ES-I3 (cell line): ENCODE results near the gene LMX1B.
A peak's percentile ranks its signal among the peaks of the same experiment; 100 is the strongest.

Experiments
- H3K36me3 ChIP-seq: 2 replicates; pipeline ENCODE4 v1.6.1; 2013; ENCODE audit warnings: mild to moderate bottlenecking, low read length, control low read depth, moderate library complexity; ENCODE audit not compliant: insufficient read depth
- H3K4me1 ChIP-seq: 2 replicates; pipeline ENCODE4 v1.6.1; 2013; ENCODE audit warnings: mild to moderate bottlenecking, control low read depth, low read length; ENCODE audit not compliant: insufficient read depth
- H3K9ac ChIP-seq: 2 replicates; pipeline ENCODE4 v1.6.1; 2013; ENCODE audit warnings: low read depth, mild to moderate bottlenecking, low read length, moderate library complexity
- H3K9me3 ChIP-seq: 2 replicates; pipeline ENCODE4 v1.6.1; 2013; ENCODE audit warnings: mild to moderate bottlenecking, low read length, moderate library complexity; ENCODE audit not compliant: control insufficient read depth, insufficient read depth

The LMX1B gene

DNA sequence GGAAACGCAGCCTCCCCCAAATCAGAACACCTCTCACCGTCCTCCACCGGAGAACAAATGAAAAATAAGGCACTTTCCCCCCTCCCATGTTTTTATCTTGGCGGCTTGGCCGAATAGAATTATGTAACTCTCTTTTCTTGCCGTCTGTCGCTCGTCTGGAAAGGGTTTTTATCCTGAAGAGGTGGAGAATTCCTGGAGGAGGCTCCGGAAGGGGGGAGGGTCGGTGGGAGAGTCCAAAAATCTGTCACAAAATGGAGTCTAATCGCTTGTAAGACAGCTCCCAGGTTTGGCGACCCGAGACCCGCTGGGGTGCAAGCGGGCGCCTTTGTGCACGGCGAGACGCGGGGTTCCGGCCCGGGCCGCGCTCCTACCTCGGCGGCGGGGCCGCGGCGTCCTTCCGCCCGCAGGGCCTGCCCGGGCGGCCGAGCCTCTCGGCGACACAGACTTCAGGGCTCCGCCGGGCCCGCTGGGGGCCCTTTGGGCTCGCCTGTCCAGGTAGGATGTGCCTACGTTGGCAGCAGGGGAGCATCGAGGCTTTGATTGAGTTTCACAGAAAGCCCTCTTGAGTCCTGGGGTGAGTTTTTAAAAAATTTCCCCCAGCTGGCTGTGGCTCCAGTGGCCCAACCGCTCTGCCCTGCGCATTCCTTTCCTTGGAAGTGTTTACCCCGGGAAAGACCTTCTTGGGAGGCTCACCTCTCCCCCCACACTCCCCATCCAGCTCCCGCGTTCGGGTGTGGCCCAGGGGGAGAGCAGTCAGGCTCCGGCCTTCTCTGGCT, 5.0 kb downstream of the LMX1B start:
- Histone ChIP-seq H3K4me1 (peaks cover 29% of the 10 kb centered on the region), H3K9ac (peak overlapping the region; percentile 27; the same call in 1 of the 2 replicates), H3K36me3 (no peaks in the 10 kb centered on the region), H3K9me3 (no peaks in the 10 kb centered on the region)

GRCh38 chr9:126619361-126620135, 5.8 kb downstream of the LMX1B start:
- H3K4me1 ChIP-seq: peaks cover 29% of the 10 kb centered on the region
- peak overlapping the region; percentile 27; the same call in 1 of the 2 replicates for H3K9ac ChIP-seq

GRCh38 chr9:126620478-126620877, 6.8 kb downstream of the LMX1B start:
- Histone ChIP-seq H3K36me3 (no peaks in the 10 kb centered on the region), H3K9me3 (no peaks in the 10 kb centered on the region), H3K9ac (no peak overlapping the region), H3K4me1 (peaks cover 29% of the 10 kb centered on the region)

More at GRCh38 chr9:126619361-126620135, 5.8 kb downstream of the LMX1B start:
- Histone ChIP-seq H3K36me3 (no peaks in the 10 kb centered on the region), H3K9me3 (no peaks in the 10 kb centered on the region)

DNA sequence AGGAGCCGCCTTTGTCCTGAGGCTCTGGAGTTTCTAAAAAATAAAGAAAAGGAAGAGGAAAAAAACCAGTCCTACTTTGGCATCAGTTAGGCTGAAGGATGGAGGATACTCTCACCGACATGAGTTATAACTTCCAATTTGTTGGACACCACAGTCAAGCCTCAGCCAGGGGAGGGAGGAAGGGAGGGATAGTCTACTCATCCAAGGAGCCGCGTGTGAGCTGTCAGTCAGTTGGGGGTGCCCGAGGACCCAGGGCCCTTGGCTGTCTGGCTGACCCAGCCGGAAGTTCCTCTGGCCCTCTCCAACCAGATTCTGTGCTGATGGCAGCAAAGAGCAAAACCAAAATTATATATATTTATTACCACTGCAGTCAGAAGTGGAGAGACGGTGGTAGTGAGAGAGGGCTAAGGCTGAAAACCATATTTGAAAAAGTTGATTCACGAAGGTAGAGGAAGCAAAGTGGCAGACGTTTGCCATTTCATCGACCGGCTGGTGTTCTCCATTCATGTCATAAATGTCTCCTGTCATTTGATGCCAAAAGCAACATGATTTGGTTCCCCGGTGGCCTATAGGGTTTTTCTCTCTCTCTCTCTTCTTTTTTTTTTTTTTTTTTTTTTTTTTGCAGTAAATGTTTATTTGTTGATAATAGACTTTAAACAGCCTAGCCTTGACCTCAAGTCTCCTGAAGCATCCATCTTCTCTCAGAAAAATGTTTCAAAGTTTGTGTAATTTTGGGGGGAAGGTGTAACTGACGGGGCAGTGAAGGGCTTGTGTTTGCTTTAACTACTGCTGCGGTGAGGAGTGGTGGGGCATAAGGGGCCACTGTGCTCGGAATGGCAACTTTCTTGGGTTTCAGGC, 7.6 kb downstream of the LMX1B start:
- no peaks in the 10 kb centered on the region for H3K9me3 ChIP-seq
- no peaks in the 10 kb centered on the region for H3K36me3 ChIP-seq
- peaks cover 27% of the 10 kb centered on the region for H3K4me1 ChIP-seq
- H3K9ac ChIP-seq: no peak overlapping the region

- Histone ChIP-seq H3K4me1 (peaks cover 19% of the 10 kb centered on the region), H3K9ac (0 out of 2 replicates have a peak overlapping the region, but pooled peaks have one; percentile 3), H3K9me3 (no peaks in the 10 kb centered on the region)
Measured at GRCh38 chr9:126621919-126622735, 8.4 kb downstream of the LMX1B start.

DNA sequence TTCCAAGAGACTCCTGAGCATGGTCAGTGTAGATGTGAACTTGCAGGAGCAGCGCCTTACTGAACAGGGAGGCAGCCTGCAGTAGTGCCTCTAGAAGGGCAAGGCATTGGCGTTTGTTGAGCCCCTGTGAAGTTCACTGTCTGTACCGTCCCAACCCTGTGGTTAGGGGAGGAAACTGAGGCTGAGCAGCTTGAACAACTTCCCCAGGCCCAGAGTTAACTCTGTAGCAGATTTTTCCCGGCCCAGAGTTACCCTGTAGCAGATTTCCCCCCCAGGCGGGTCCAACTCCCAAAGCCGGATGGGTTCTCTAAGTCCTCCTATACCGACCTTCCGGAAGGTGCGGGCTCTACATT, 9.6 kb downstream of the LMX1B start:
- Histone ChIP-seq H3K9me3 (no peaks in the 10 kb centered on the region), H3K36me3 (no peaks in the 10 kb centered on the region)

More at GRCh38 chr9:126621919-126622735, 8.4 kb downstream of the LMX1B start:
- no peaks in the 10 kb centered on the region for H3K36me3 ChIP-seq

DNA sequence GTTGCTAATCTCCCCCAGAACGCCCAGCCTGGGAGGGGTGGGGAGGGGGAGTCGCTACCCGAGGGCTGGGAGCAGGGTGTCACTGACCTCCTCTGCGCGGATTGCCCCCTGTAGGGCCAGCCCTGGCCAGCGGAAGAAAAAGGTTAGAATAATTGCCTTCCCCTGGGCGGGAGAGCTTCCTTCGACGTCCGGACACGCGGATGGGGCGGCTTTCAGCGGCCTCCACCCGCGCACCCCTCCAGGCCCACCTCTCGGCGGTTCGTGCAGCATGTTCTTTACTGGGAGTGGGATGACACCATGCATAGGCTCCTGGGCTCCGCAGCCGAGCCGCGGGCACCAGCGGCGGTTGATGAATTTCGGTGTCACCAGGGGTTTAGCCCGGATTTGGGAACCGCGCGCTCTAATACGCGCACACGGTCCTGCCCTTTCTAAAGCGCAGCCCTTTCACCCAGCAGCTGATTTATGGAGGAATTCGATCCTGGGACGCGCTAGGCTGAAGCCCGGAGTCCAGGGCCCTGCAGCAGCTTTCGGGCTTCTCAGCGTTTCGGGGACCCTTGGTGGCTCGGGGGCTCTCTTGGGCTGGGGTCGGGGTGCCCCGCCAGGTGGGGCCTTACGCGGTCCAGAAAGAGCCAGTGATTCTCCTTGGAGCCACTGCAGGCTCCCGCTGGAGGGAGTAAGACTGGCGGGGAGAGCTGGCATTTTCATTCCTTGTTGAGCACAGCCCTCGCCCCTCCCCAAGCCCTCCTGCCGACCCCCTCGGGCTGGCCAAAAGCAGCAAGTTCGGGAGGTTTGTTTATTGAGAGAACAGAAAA, 10.1 kb downstream of the LMX1B start:
- Histone ChIP-seq H3K9ac (peak overlapping the region; percentile 18; the same call in 1 of the 2 replicates), H3K9me3 (no peaks in the 10 kb centered on the region), H3K4me1 (peaks cover 8% of the 10 kb centered on the region; the same call in 1 of the 2 replicates), H3K36me3 (no peaks in the 10 kb centered on the region)

More for the DNA sequence above, 9.6 kb downstream of the LMX1B start:
- Histone ChIP-seq H3K4me1 (peaks cover 10% of the 10 kb centered on the region; the same call in 1 of the 2 replicates), H3K9ac (no peak overlapping the region; the same call in 1 of the 2 replicates)

- Histone ChIP-seq H3K36me3 (no peaks in the 10 kb centered on the region), H3K9ac (peak overlapping the region; percentile 10; the same call in 1 of the 2 replicates), H3K4me1 (peaks cover 8% of the 10 kb centered on the region; the same call in 1 of the 2 replicates), H3K9me3 (no peaks in the 10 kb centered on the region)
Measured at GRCh38 chr9:126624479-126624826, 10.7 kb downstream of the LMX1B start.

- Histone ChIP-seq H3K9me3 (no peaks in the 10 kb centered on the region), H3K4me1 (peaks cover 8% of the 10 kb centered on the region; the same call in 1 of the 2 replicates), H3K36me3 (no peaks in the 10 kb centered on the region), H3K9ac (peak overlapping the region; percentile 10; the same call in 1 of the 2 replicates)
Measured at GRCh38 chr9:126624912-126625311, 11.2 kb downstream of the LMX1B start.

- H3K36me3 ChIP-seq: no peaks in the 10 kb centered on the region
- H3K4me1 ChIP-seq: peaks cover 8% of the 10 kb centered on the region; the same call in 1 of the 2 replicates
- no peaks in the 10 kb centered on the region for H3K9me3 ChIP-seq
Measured at GRCh38 chr9:126625329-126626126, 11.8 kb downstream of the LMX1B start.

GRCh38 chr9:126626127-126626925, 12.6 kb downstream of the LMX1B start:
- Histone ChIP-seq H3K9me3 (no peaks in the 10 kb centered on the region), H3K36me3 (no peaks in the 10 kb centered on the region), H3K4me1 (peaks cover 8% of the 10 kb centered on the region; the same call in 1 of the 2 replicates), H3K9ac (peak overlapping the region; percentile 16; the same call in 1 of the 2 replicates)

More at GRCh38 chr9:126625329-126626126, 11.8 kb downstream of the LMX1B start:
- H3K9ac ChIP-seq: peak overlapping the region; percentile 16; the same call in 1 of the 2 replicates
